SU-DHL-6 (cell line): ENCODE measurements around the gene MICOS13.
"Not testable (repeated sequence)": the region's sequence is repeated elsewhere in the genome, so short reads cannot be mapped to it uniquely, and the experiment has no call there.

Experiments used
- EZH2phosphoT487 ChIP-seq: fragments of 200-600 bp; sonication (generic), shearing (Covaris generic); conservative IDR thresholded peaks from 2 replicates; pipeline ENCODE4 v1.6.1; 2018; ENCODE audit warnings: mild to moderate bottlenecking, antibody characterized with exemption, low read length, moderate library complexity, mixed read lengths
- TF ChIP-seq, protein P1 (sequence below): fragments of 200-600 bp; sonication (generic); IDR thresholded peaks from one replicate; pipeline ENCODE4 v1.5.1; 2017; ENCODE audit warnings: antibody characterized with exemption, mild to moderate bottlenecking, low read length, moderate library complexity; ENCODE audit not compliant: insufficient read depth, poor library complexity, severe bottlenecking

DNA sequence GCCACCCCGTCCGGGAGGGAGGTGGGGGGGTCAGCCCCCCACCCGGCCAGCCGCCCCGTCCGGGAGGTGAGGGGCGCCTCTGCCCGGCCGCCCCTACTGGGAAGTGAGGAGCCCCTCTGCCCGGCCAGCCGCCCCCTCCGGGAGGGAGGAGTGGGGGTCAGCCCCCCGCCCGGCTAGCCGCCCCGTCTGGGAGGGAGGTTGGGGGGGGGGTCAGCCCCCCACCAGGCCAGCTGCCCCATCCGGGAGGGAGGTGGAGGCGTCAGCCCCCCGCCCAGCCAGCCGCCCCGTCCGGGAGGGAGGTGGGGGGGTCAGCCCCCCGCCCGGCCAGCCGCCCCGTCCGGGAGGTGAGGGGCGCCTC is 21.7 kb upstream of the MICOS13 start:
- not testable (repeated sequence) for TF ChIP-seq EZH2phosphoT487
- TF ChIP-seq, protein P1, sequence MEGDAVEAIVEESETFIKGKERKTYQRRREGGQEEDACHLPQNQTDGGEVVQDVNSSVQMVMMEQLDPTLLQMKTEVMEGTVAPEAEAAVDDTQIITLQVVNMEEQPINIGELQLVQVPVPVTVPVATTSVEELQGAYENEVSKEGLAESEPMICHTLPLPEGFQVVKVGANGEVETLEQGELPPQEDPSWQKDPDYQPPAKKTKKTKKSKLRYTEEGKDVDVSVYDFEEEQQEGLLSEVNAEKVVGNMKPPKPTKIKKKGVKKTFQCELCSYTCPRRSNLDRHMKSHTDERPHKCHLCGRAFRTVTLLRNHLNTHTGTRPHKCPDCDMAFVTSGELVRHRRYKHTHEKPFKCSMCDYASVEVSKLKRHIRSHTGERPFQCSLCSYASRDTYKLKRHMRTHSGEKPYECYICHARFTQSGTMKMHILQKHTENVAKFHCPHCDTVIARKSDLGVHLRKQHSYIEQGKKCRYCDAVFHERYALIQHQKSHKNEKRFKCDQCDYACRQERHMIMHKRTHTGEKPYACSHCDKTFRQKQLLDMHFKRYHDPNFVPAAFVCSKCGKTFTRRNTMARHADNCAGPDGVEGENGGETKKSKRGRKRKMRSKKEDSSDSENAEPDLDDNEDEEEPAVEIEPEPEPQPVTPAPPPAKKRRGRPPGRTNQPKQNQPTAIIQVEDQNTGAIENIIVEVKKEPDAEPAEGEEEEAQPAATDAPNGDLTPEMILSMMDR: not testable (repeated sequence)
